WTC11 (cell line): Measurements from ENCODE around the gene STK31. TPM values are rescaled to one million over a fixed set of nuclear protein-coding genes. Genes with fewer than 3 reads are reported as not detected.

Source experiments
- ATAC-seq: fragments of 200-7000 bp; cut with Tn5 transposase; 2 replicates; pipeline ENCODE4 v1.10.0; 2021; ENCODE audit warnings: mild to moderate bottlenecking, moderate library complexity
- CTCF ChIA-PET: fragments of 300-600 bp; sonication (Branson Sonifier 250); formaldehyde crosslinking; loops from one replicate; lab custom pipeline; 2021; ENCODE audit warnings: antibody characterized with exemption; lab: Charles Lee
- POLR2A ChIA-PET: fragments of 350-600 bp; sonication (Branson Sonifier 250); formaldehyde crosslinking; loops from one replicate; lab custom pipeline; 2021; ENCODE audit warnings: antibody characterized with exemption; lab: Charles Lee
- DNase-seq: peaks from one replicate; pipeline ENCODE4 v3.0.0; 2021; ENCODE audit warnings: low spot score
- H3K27ac Mint-ChIP-seq: 2 replicates; pipeline ENCODE4 v1.8.0; 2021; ENCODE audit warnings: mixed read lengths
- H3K27me3 Mint-ChIP-seq: 2 replicates; pipeline ENCODE4 v1.8.0; 2021; ENCODE audit warnings: low read depth, mild to moderate bottlenecking, moderate library complexity, mixed read lengths
- H3K36me3 Mint-ChIP-seq: 2 replicates; pipeline ENCODE4 v1.8.0; 2021; ENCODE audit warnings: mixed read lengths
- H3K4me1 Mint-ChIP-seq: 2 replicates; pipeline ENCODE4 v1.8.0; 2022; ENCODE audit warnings: mixed read lengths
- H3K4me3 Mint-ChIP-seq: 2 replicates; pipeline ENCODE4 v1.8.0; 2021; ENCODE audit warnings: mild to moderate bottlenecking, moderate library complexity, mixed read lengths
- H3K9me3 Mint-ChIP-seq: 2 replicates; pipeline ENCODE4 v1.8.0; 2021; ENCODE audit warnings: mixed read lengths
- CBFB ChIP-seq: sonication (generic); formaldehyde crosslinking; IDR thresholded peaks from 2 replicates; pipeline ENCODE4 v1.8.1; 2022; ENCODE audit warnings: mild to moderate bottlenecking, low read depth, missing genetic modification reagents
- CTCF ChIP-seq: fragments of 200-600 bp; IDR thresholded peaks from 2 replicates; pipeline ENCODE4 v1.8.0; 2022; ENCODE audit warnings: antibody characterized with exemption
- E2F1 ChIP-seq: sonication (generic); formaldehyde crosslinking; IDR thresholded peaks from 2 replicates; pipeline ENCODE4 v1.8.0; 2022; ENCODE audit warnings: mild to moderate bottlenecking, missing genetic modification reagents
- ELF4 ChIP-seq: sonication (generic); formaldehyde crosslinking; IDR thresholded peaks from 2 replicates; pipeline ENCODE4 v1.8.1; 2022; ENCODE audit warnings: low read depth, mild to moderate bottlenecking, moderate library complexity, missing genetic modification reagents
- FOXJ3 ChIP-seq: sonication (generic); formaldehyde crosslinking; IDR thresholded peaks from 2 replicates; pipeline ENCODE4 v1.9.0; 2021; ENCODE audit warnings: missing genetic modification reagents, mild to moderate bottlenecking, borderline replicate concordance
- GRHL2 ChIP-seq: fragments of 250-450 bp; sonication (Bioruptor Pico); IDR thresholded peaks from 2 replicates; pipeline ENCODE4 v1.8.0; 2022; ENCODE audit warnings: mild to moderate bottlenecking, moderate library complexity; ENCODE audit not compliant: insufficient replicate concordance, severe bottlenecking
- GTF2I ChIP-seq: fragments of 250-450 bp; sonication (Bioruptor Pico); conservative IDR thresholded peaks from 2 replicates; pipeline ENCODE4 v1.4.0; 2021; ENCODE audit warnings: mild to moderate bottlenecking
- HMGA2 ChIP-seq: fragments of 250-450 bp; sonication (Bioruptor Pico); IDR thresholded peaks from 2 replicates; pipeline ENCODE4 v1.4.0; 2021; ENCODE audit warnings: mild to moderate bottlenecking, moderate library complexity
- HMGXB4 ChIP-seq: sonication (generic); formaldehyde crosslinking; IDR thresholded peaks from 2 replicates; pipeline ENCODE4 v1.8.1; 2023; ENCODE audit warnings: mild to moderate bottlenecking, moderate library complexity, missing genetic modification reagents
- JUN ChIP-seq: sonication (generic); formaldehyde crosslinking; IDR thresholded peaks from 2 replicates; pipeline ENCODE4 v1.8.0; 2023; ENCODE audit warnings: mild to moderate bottlenecking, missing genetic modification reagents
- NFATC4 ChIP-seq: fragments of 250-450 bp; sonication (Bioruptor Pico); IDR thresholded peaks from 2 replicates; pipeline ENCODE4 v1.9.0; 2021; ENCODE audit warnings: mild to moderate bottlenecking
- TEAD1 ChIP-seq: sonication (generic); formaldehyde crosslinking; IDR thresholded peaks from 2 replicates; pipeline ENCODE4 v1.8.0; 2022; ENCODE audit warnings: mild to moderate bottlenecking, missing genetic modification reagents
- TP53 ChIP-seq: sonication (generic); formaldehyde crosslinking; IDR thresholded peaks from 2 replicates; pipeline ENCODE4 v1.8.1; 2023; ENCODE audit warnings: mild to moderate bottlenecking, missing genetic modification reagents
- ZNF219 ChIP-seq: sonication (generic); formaldehyde crosslinking; IDR thresholded peaks from 2 replicates; pipeline ENCODE4 v1.8.0; 2023; ENCODE audit warnings: missing genetic modification reagents, mild to moderate bottlenecking, borderline replicate concordance
- ZNF532 ChIP-seq: fragments of 250-450 bp; sonication (Bioruptor Pico); IDR thresholded peaks from 2 replicates; pipeline ENCODE4 v1.9.0; 2021; ENCODE audit warnings: mild to moderate bottlenecking, borderline replicate concordance
- ZNF671 ChIP-seq: fragments of 250-450 bp; sonication (Bioruptor Pico); IDR thresholded peaks from 2 replicates; pipeline ENCODE4 v1.8.0; 2021; ENCODE audit warnings: mild to moderate bottlenecking
- ZSCAN18 ChIP-seq: fragments of 250-450 bp; sonication (Bioruptor Pico); IDR thresholded peaks from 2 replicates; pipeline ENCODE4 v2.1.2; 2022; ENCODE audit warnings: mild to moderate bottlenecking, moderate library complexity
- total RNA-seq: library from RNA; stranded (reverse); gene quantifications from 3 replicates; pipeline ENCODE4 v1.2.3, GENCODE V29; 2021

The STK31 gene
- total RNA-seq, 1 experiment from 2014 or later = 0.42 TPM

- Mint-ChIP-seq H3K36me3 (peaks cover 17% of the 10 kb centered on the region), H3K4me3 (no peak overlapping the region)
- TF ChIP-seq E2F1 (no peak), CBFB (CRISPR knock-in tag) (no peak), JUN (no peak), ELF4 (CRISPR knock-in tag) (no peak), ZNF219 (CRISPR knock-in tag) (no peak), GRHL2 (no peak), NFATC4 (no peak), GTF2I (CRISPR knock-in tag) (no peak), ZSCAN18 (no peak), HMGA2 (no peak), TP53 (no peak), ZNF532 (CRISPR knock-in tag) (no peak), ZNF671 (CRISPR knock-in tag) (no peak), FOXJ3 (CRISPR knock-in tag) (no peak), TEAD1 (CRISPR knock-in tag) (no peak)
- TF ChIP-seq, all 79 proteins: peak for 0
- POLR2A ChIA-PET = no interaction called here
- H3K27me3 Mint-ChIP-seq = peaks cover 26% of the 10 kb centered on the region
- no peak overlapping the region for H3K27ac Mint-ChIP-seq
- peaks cover 66% of the 10 kb centered on the region for H3K9me3 Mint-ChIP-seq
- H3K4me1 Mint-ChIP-seq = no peaks in the 10 kb centered on the region
- no peak for DNase-seq
- CTCF ChIA-PET = interaction anchor here (0.5 kb wide), 1 partner anchor 136 kb away, joined by 7 read pairs; no protein-coding TSS in a partner anchor
- ATAC-seq = no peak
Measured at GRCh38 chr7:23852988-23853387, 143.0 kb downstream of the STK31 start.

GRCh38 chr7:23863209-23863787, 153.3 kb downstream of the STK31 start:
- no peaks in the 10 kb centered on the region for H3K36me3 Mint-ChIP-seq
- no peak overlapping the region for H3K27ac Mint-ChIP-seq
- peak; percentile 24 for DNase-seq
- CTCF ChIA-PET = interaction anchor here (0.6 to 2.4 kb wide), 8 partner anchors 11 to 949 kb away, joined by 3 to 9 read pairs (median 3); no protein-coding TSS in a partner anchor
- POLR2A ChIA-PET = no interaction called here
- peaks cover 22% of the 10 kb centered on the region for H3K27me3 Mint-ChIP-seq
- no peak for TF ChIP-seq HMGXB4
- TF ChIP-seq CTCF = peak; percentile 48
- H3K4me3 Mint-ChIP-seq = no peak overlapping the region
- H3K4me1 Mint-ChIP-seq = peaks cover 14% of the 10 kb centered on the region
- H3K9me3 Mint-ChIP-seq = peaks cover 9% of the 10 kb centered on the region
- ATAC-seq = peak; percentile 56; the same call in 1 of the 2 replicates
